Activated CD4-positive, alpha-beta T cell treated with anti-CD3 and anti-CD28 coated beads for 24 hours (primary cell): ENCODE measurements around the gene C10orf105.

Source experiments
- DNase-seq, 2 donors: peaks; one replicate each; pipeline ENCODE4 v3.0.0-alpha.2; 2020; ENCODE audit warnings: low read depth in 2 of 2

The C10orf105 gene

DNA sequence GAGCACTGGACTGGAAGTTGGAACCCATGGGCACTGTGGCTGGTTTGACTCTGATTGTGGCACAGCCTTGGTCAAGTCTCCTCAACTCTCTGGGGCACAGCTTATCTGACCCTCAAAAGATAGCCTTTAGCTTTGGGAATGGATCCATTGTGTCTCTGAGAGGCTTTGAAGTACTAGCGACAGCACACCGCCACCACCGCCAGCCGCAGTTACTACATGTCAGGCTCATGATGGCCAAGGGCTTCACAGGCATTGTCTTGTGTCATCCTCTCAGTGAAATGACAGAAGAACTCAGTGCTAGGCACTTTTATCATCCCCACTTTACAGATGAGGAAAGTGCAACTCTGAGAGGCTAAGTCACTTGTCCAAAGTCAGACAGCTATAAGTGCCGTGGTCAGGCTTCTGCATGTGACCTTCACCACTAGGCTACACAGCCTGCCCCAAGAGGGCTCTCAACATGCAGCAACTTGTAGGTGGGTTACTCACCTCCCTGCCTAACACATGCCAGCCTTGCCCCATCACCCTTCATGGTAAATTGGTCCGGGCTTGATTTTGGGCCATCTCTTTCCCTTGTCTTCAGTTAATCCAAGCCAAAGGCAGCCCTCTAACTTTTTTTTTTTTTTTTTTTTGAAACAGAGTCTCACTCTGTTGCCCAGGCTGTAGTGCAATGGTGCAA is 44.1 kb downstream of the C10orf105 start:
- no peak for DNase-seq

DNA sequence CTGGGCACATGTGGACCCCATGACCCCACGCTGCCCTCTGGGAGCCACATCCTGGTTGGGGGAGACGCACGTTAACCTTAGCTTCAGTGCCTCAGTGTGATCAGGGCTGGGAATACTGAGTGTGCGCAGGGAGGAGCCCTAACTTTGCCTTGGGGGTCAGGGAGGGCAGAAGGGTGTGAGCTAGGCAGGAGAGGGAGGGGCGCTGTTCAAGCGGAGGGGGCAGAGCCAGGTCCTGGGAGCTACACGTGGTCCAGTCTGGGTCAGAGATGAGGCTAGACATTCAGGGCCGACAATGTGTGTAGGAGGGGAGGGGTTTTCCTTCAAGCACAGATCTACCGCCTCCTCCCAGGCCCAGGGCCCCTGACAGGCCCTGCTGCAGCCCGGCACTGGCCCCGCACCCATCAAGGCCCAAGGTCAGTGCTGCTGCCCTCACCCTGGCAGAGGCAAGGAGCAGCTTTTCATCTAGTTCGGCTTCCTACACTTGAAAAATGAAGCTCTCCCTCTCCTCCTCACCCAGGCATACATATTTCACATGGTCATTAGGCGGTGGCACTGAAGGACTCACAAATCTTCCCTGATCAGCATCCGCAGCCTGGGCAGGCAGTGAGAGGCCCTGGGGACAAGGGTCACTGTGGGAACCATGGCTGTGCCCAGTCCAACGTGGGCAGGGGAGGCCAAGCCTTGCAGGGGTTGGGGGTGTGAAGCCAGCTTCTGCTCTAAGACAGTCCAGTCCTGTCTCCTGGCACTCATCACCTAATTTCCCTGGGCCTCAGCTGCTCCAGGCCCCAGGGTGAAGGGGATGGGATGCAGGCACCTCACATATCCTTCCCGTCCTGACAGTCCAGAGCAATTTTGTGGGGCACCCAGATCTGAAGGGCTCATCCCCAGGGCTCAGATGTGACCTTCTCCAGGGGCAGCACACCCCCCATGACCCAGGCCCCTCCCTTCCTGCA is 47.3 kb downstream of the C10orf105 start:
- DNase-seq = no peak

DNA sequence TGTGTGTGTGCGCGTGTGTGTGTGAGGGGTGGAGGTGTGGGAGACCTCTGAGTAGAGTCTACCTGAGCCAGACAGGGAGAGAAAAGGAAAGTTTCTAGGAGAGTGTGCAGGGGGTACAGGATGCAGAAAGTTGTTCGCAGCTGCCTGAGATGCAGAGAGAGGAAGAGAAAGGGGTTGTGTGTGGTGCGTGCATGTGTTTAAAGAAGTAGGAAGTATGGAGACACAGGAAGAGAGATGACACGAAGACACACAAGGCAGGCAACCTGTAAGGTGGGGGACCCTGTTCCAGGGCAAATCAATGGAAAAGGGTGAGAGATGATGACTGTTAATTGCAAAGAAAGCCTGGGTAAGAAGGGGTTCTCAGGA is 52.2 kb downstream of the C10orf105 start:
- no peak for DNase-seq

GRCh38 chr10:71666639-71667386 is 52.8 kb downstream of the C10orf105 start:
- no peak for DNase-seq

- DNase-seq = no peak
Measured at GRCh38 chr10:71665456-71665855, 54.1 kb downstream of the C10orf105 start.

DNA sequence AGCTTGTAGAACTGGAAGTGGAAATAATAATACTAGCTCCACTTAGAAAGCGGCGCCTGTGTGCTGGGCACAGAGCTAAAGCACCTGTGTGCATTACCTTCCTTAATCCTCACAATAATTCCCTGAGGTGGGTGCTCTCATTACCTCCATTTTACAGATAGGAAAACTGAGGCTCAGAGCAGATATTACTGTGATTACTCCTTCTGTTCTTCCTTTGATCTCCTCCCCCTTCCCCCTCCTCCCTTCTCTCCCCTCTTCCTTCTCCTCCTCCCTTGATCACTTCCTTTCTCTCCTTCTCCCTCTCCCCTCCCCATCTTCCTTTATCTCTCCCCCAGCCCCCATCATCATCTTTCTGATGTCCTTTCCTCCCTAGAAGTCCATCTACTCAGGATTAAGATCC is 55.0 kb downstream of the C10orf105 start:
- no peak for DNase-seq

GRCh38 chr10:71663311-71663710 is 56.3 kb downstream of the C10orf105 start:
- DNase-seq = no peak

GRCh38 chr10:71661779-71662336 is 57.7 kb downstream of the C10orf105 start:
- DNase-seq = no peak
